LNCaP clone FGC (cell line): ENCODE data around the gene ARHGAP19.

Experiments
- DNase-seq: peaks from one replicate; pipeline ENCODE4 v3.0.0-alpha.2; 2011; ENCODE audit warnings: low read depth
- H3K4me3 ChIP-seq: 2 replicates; pipeline ENCODE4 v1.5.1; 2011; ENCODE audit warnings: mild to moderate bottlenecking, low read depth, low read length, control low read depth
- CTCF ChIP-seq: IDR thresholded peaks from 2 replicates; pipeline ENCODE4 v1.5.1; 2012; ENCODE audit warnings: mild to moderate bottlenecking; ENCODE audit not compliant: control insufficient read depth, insufficient read depth; ENCODE audit errors: extremely low read depth

Gene ARHGAP19

GRCh38 chr10:97329766-97330165 lies 37.3 kb upstream of the ARHGAP19 start:
- no peak for TF ChIP-seq CTCF
- DNase-seq: no peak
- no peak overlapping the region for H3K4me3 ChIP-seq

GRCh38 chr10:97328646-97329453 lies 36.4 kb upstream of the ARHGAP19 start:
- DNase-seq: no peak
- TF ChIP-seq CTCF: no peak
- no peak overlapping the region for H3K4me3 ChIP-seq

- peak; percentile 76 for DNase-seq
- no peak for TF ChIP-seq CTCF
- H3K4me3 ChIP-seq: no peak overlapping the region
Observed at GRCh38 chr10:97327348-97328294, 35.2 kb upstream of the ARHGAP19 start.

GRCh38 chr10:97325754-97326153 lies 33.3 kb upstream of the ARHGAP19 start:
- no peak for DNase-seq
- no peak for TF ChIP-seq CTCF
- no peak overlapping the region for H3K4me3 ChIP-seq

GRCh38 chr10:97323501-97323900 lies 31.1 kb upstream of the ARHGAP19 start:
- H3K4me3 ChIP-seq: no peak overlapping the region
- no peak for TF ChIP-seq CTCF
- no peak for DNase-seq

GRCh38 chr10:97321804-97322190 lies 29.4 kb upstream of the ARHGAP19 start:
- TF ChIP-seq CTCF: no peak
- H3K4me3 ChIP-seq: no peak overlapping the region
- DNase-seq: no peak
